Mononuclear cell (primary cell): Measurements from ENCODE around the gene EXOC4. TPM values are rescaled to one million over a fixed set of nuclear protein-coding genes. Genes with fewer than 3 reads are reported as not detected.
"Not testable (repeated sequence)": the region's sequence is repeated elsewhere in the genome, so short reads cannot be mapped to it uniquely, and the experiment has no call there.

Experiments used
- H3K27me3 ChIP-seq: 2 replicates; pipeline ENCODE4 v1.6.0; 2011; ENCODE audit warnings: low read length, control low read depth; ENCODE audit not compliant: insufficient read depth
- H3K4me1 ChIP-seq: 2 replicates; pipeline ENCODE4 v1.5.1; 2011; ENCODE audit warnings: mild to moderate bottlenecking, low read length, control low read depth; ENCODE audit not compliant: insufficient read depth
- H3K4me3 ChIP-seq: 2 replicates; pipeline ENCODE4 v1.5.1; 2011; ENCODE audit warnings: mild to moderate bottlenecking, low read length, moderate library complexity
- H3K9me3 ChIP-seq: 2 replicates; pipeline ENCODE4 v1.5.1; 2011; ENCODE audit warnings: low read depth, mild to moderate bottlenecking, control low read depth, low read length
- total RNA-seq: library from RNA; depleted of rRNA; stranded (reverse); fragments of >200 nt; gene quantifications from one replicate; pipeline ENCODE4 v1.2.3, GENCODE V29; 2012

Gene EXOC4
- total RNA-seq, 1 donor: 106 TPM

DNA sequence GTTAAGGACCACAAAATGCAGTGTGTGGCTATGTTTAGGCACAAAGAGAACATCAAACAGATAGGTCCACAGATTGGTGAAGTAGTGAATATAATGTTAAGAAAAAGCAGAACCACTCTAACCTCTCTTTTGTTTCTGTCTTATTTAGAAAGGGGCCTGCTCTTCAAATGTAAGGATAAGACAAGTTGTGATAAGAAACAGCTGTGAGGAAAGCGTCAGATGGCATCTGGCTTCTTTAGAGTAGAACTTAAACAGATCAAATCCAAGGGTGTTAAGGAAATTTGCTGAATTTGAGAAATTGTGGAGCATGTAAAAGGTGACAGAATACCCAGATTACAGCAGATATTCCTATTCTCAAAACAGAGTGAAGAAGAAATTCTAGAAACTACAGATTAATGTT, 723.3 kb downstream of the EXOC4 start:
- no peaks in the 10 kb centered on the region for H3K4me1 ChIP-seq

DNA sequence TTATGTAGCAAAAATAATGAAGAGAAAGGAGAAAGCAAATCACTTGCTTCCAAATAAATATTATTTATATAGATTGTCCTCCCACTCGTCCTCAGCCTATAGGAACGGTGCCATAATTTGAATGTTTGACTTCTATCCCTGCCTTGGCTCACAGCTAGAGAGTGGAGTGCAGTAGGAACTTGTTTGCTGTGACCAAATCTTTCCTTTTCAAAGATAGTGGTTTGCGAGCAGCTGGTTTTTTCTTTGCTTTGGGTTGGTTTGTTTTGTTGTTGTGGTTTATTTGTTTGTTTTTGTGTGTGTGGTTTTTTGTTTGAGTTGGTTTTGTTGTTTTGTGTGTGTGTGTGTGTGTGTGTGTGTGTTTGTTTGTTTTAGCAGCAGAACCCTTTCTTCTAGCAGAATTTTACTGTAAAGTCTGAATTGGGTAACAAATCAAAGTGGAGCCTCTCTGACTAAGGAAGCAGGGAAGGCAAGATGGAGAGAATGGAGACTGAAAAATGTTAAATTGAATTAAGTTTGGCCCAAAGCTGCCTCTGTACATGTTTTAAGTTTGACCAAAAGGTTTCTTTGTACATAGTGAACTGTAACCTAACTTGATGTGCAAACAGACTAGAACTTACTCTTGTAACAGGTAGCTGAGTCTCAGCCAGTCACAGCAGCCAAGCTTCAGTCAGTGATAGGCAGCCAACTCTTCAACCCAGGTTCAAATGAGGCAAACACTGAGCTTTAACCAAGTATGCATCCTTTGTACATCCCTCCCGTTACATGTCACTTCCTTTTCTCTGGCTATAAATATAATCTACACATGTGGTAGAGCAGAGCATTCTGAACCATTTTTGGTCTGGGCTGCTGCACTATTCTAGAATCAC, 724.8 kb downstream of the EXOC4 start:
- no peaks in the 10 kb centered on the region for H3K27me3 ChIP-seq
- no peak overlapping the region for H3K4me3 ChIP-seq
- H3K9me3 ChIP-seq: no peaks in the 10 kb centered on the region
- H3K4me1 ChIP-seq: no peaks in the 10 kb centered on the region

More for the DNA sequence above, 723.3 kb downstream of the EXOC4 start:
- Histone ChIP-seq H3K4me3 (no peak overlapping the region), H3K9me3 (no peaks in the 10 kb centered on the region), H3K27me3 (no peaks in the 10 kb centered on the region)

DNA sequence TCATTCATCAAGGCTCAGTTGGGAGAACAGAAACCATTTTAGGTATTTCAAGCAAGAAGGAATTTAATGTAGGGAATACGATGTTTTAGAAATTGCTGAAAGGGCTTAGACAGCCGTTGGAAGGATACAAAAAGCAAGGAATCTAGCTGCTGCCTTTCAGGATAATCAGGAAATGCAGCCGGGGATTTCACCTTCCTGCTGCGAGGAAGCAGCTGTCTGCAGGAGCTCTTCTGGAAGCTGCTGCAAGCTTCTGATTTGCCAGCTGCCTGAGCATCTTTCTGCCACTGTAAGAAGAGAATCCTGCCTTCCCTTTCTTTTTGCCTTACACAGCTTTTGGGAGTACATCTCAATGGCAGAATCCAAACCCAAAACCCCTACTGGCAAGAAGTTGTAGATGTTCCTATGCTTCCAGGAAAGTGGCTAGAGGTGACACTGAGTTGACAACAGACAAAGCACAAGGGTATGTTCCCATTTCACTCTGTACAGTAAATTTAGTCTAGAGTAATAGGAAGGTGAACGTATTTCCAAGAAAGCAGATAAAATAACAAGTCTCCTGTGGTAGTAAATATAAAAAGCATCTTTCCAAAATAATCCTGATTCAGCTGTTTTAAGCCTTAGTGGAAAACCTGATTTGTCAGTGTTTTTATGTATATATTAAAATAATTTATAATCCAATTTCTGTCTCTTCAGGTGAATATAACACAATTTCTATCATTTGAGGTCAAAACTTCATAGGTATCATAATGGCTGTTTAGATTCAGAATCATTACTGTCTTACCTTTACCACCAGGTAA, 725.8 kb downstream of the EXOC4 start:
- Histone ChIP-seq H3K27me3 (no peaks in the 10 kb centered on the region), H3K4me3 (no peak overlapping the region), H3K9me3 (no peaks in the 10 kb centered on the region), H3K4me1 (no peaks in the 10 kb centered on the region)

DNA sequence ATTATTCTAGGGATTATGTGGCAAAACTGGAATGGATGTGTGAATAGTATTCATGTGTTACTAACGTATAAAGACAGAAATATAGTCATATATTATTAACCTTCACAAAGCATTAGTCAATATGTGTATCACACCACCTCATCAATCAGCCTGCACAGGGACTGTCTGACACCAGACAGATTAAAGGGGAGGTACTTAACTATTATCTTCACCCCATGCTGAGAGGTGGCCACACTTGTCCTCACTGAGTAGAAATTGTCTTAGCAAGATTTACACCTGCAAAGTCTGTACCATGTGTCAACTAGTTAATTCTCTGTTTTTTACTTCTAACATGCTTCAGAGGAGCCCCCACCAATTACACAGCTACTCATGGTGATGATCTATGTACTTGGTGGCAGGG, 727.9 kb downstream of the EXOC4 start:
- Histone ChIP-seq H3K9me3 (no peaks in the 10 kb centered on the region), H3K27me3 (no peaks in the 10 kb centered on the region), H3K4me1 (no peaks in the 10 kb centered on the region), H3K4me3 (no peak overlapping the region)

DNA sequence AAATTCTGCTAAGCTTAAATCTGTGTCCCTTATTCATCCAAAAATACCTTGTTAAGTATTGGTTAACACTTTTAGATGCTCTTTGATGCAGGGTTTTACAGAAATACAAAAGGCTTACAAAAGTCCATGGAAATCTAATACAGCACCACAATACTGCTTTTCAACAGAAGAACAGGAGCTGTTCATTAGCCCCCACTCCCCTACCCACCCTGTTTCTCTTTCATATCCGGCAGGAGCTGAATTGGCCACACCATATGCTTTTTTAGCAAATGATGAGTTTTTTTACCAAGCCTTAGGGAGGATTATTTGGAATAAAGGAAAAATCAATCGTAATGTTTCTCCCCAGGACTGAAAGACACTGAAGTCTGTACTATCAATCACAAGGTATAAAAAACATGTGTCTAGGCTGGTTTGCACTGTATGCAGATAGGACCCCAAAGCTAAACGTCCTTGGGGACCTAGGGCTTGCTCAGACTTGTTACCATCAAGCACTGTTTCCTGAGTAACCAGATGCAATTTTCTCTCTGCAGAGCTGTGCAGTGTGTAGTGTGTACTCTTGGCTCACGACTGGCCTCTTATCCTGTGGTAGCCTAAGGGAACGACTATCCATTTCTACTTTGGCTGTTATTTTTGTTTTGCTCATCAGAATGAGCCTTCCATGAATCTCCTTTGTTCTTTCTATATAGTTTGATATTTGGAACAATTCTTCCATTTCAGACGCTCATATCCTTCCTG, 731.0 kb downstream of the EXOC4 start:
- no peak overlapping the region for H3K4me3 ChIP-seq
- H3K27me3 ChIP-seq: no peaks in the 10 kb centered on the region
- no peaks in the 10 kb centered on the region for H3K4me1 ChIP-seq
- no peaks in the 10 kb centered on the region for H3K9me3 ChIP-seq

DNA sequence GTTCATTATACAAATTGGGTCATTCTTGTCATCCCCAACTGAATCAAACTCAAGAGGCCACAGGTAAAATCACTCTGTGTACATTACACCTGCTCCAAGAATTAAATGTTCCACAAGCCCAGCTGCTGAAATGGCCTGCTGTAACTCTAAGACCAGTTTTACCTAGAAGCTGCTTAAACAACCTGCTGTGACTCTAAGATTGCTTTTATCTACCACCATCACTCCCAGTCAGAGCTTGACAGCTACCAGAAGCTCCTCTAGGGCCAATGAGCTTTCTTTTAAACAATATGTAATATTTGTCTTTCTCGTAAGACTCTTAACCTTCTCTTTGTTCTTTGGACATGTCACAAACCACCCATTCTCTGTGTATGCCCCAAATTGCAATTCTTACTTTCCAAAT, 732.4 kb downstream of the EXOC4 start:
- H3K9me3 ChIP-seq: no peaks in the 10 kb centered on the region

DNA sequence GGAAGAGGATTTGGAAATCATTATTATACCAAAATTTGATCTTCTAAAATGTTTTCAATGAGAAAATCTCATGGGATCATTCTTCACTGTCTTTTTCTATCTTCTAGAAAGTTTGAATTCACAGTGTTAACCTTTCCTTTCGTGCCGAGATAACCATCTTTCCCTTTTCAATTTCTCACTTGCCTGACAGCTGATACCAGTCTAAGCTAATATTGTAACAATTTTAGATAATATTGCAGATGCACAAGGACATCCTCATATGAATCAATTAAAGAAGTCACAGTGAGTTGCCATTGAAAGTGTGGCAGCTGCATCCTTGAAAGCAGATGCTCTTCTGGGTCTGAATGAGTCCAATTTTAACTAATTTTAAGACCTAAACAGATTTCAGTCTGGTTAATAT, 734.7 kb downstream of the EXOC4 start:
- H3K9me3 ChIP-seq: no peaks in the 10 kb centered on the region
- H3K4me1 ChIP-seq: no peaks in the 10 kb centered on the region
- no peaks in the 10 kb centered on the region for H3K27me3 ChIP-seq
- no peak overlapping the region for H3K4me3 ChIP-seq

More for the DNA sequence above, 732.4 kb downstream of the EXOC4 start:
- Histone ChIP-seq H3K4me1 (no peaks in the 10 kb centered on the region), H3K27me3 (no peaks in the 10 kb centered on the region), H3K4me3 (no peak overlapping the region)

DNA sequence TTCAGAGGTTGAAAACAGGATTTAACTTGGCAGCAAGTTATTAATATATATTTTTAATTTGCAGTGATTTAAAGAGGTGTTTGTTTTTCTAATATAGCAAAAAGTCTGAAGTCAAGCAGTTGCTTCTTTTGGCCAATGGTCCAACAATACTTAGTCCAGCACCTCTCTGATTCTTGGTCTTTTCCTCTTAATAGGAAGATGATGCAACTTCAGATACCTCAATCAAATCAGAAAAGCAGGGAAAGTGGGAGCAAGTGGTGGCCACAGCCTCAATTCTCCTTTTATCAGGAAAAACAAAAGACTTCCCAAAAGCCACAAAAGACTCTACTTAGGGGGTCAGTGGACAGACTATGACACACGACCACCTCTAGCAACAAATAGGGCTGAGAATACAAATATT, 740.7 kb downstream of the EXOC4 start:
- H3K27me3 ChIP-seq: no peaks in the 10 kb centered on the region
- H3K4me1 ChIP-seq: no peaks in the 10 kb centered on the region
- no peaks in the 10 kb centered on the region for H3K9me3 ChIP-seq
- no peak overlapping the region for H3K4me3 ChIP-seq

DNA sequence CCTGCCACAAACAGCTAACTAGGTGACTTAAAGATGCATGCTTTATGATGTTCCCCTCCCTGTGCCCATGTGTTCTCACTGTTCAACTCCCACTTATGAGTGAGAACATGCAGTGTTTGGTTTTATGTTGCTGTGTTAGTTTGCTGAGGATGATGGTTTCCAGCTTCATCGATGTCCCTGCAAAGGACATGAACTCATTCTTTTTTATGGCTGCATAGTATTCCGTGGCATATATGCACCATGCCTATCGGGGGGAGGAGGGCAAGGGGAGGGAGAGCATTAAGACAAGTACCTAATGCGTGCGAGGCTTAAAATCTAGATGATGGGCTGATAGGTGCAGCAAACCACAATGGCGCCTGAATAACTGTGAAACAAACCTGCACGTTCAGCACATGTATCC, 741.2 kb downstream of the EXOC4 start:
- not testable (repeated sequence) for H3K4me3 ChIP-seq, H3K9me3 ChIP-seq, H3K27me3 ChIP-seq, H3K4me1 ChIP-seq

DNA sequence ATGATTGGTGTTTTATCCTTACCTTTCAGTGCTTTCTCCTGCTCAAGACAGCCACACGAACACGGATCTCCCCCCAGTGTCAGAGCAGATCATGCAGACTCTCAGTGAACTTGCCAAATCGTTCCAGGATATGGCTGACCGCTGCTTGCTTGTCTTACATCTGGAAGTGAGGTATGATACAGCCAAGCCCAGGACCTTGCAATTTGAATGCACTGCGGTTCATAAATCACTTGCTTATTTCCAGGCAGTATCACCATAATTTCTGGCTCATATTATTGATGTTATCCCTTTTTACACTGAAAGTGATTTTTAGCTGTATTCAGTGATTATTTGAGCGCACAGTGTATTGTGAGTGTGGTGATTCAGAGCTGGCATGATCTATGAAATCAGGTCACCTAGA, 744.6 kb downstream of the EXOC4 start:
- H3K4me3 ChIP-seq: no peak overlapping the region
- H3K27me3 ChIP-seq: no peaks in the 10 kb centered on the region
- no peaks in the 10 kb centered on the region for H3K9me3 ChIP-seq
- no peaks in the 10 kb centered on the region for H3K4me1 ChIP-seq

DNA sequence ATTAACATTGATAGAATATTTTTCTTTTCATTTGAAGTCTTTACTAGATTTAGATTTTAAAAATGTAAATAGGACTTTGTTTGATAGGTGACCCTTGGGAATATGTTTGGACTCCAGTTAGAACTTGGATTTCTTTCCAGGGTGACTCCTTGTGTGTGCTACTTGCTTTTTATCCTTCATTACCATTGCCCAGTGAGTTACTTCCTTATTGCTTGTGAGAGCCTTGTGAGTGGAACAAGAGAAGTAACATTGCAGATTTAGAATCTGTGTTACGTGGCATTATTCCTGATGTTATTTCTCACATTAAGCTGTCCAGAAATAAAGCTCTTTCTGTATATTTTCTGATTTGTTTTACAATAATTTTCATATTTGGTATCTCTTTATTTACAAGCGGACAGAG, 746.3 kb downstream of the EXOC4 start:
- Histone ChIP-seq H3K27me3 (no peaks in the 10 kb centered on the region), H3K4me3 (no peak overlapping the region), H3K4me1 (no peaks in the 10 kb centered on the region), H3K9me3 (no peaks in the 10 kb centered on the region)

DNA sequence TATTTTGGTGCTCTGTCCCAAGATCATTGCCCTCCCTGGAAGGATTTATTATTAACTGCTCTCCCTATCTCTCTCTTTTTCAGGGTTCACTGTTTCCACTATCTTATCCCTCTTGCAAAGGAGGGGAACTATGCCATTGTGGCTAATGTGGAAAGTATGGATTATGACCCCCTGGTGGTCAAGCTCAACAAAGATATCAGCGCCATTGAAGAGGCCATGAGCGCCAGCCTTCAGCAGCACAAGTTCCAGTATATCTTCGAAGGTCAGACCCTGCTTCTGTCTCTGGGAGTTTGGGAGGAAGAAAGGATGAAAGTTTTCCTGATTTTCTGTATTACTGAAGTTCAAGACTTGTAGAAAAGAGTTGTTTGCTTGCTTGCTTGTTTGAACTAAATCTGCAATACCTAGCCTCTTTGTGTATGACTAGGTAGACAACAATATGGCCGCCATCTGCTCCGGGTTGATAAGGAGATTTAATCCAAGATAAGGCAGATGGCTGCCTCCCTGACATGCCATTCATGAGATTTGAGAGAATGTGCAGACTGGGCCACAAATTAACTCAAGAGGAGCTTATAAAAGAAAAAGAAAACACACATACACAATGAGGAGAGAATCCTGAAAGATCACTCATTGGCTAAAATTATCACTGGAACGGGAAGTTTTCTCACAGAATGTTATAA, 752.1 kb downstream of the EXOC4 start:
- Histone ChIP-seq H3K4me3 (no peak overlapping the region), H3K27me3 (no peaks in the 10 kb centered on the region), H3K9me3 (no peaks in the 10 kb centered on the region), H3K4me1 (no peaks in the 10 kb centered on the region)

DNA sequence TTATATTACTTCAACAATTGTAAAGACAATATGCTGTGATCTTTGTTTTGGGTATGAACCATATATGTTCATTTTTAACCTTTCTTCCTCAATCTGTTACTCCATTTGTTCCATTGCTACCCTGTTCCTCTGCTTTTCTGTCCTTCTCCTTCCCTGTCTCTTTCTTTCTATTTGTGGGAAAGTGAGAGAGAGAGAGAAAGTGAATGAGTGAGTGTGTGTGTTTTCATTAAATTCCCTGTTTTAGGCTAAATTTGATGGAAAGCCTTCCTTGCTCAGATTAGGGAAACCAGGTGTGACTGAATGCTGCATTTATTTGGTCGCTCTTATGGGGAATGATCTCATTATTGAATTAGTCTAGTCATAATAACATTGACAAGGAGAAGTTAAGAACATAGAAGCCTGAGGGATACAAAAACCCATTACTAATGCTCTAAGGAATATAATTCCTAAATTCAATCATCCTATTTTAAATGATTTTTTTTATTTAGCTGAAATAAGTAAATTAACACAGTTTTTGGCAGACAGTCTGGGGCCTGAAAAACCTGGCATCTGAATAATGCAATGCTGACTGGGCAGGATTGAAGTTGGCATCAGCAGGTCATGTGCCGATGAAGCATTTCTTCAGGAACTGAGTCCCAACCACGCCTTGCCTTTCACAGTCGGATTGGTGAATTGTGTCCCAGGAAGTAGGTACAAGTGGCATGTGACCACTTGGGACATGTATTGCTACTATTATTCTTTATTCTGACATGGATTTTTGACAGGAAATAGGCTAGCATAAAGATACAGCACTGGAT, 756.6 kb downstream of the EXOC4 start:
- Histone ChIP-seq H3K4me1 (no peaks in the 10 kb centered on the region), H3K9me3 (no peaks in the 10 kb centered on the region), H3K4me3 (no peak overlapping the region), H3K27me3 (no peaks in the 10 kb centered on the region)

DNA sequence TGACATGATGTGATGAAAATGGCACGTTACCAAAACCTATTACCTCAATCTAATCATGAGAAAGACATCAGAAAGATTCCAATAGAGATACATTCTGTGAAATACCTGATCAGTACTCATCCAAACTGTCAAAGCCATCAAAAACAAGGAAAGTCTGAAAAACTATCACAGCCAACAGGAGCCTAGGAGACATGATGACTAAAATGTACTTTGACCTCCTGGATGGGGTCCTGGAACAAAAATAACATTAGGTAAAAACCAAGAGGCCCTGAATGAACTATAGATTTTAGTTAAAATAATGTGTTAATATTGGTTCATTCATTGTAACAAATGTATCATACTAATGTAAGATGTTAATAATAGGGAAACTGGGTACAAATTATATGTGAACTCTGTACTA, 760.4 kb downstream of the EXOC4 start:
- no peaks in the 10 kb centered on the region for H3K27me3 ChIP-seq
- no peaks in the 10 kb centered on the region for H3K4me1 ChIP-seq
- no peaks in the 10 kb centered on the region for H3K9me3 ChIP-seq
- no peak overlapping the region for H3K4me3 ChIP-seq
